ENCODE results near the gene DCAF10. TPM values are rescaled to one million over a fixed set of nuclear protein-coding genes. Genes with fewer than 3 reads are reported as not detected.

Gene DCAF10
- total and polyA plus RNA-seq, 10 donors: 3.7 to 34.2 (median 23.5) TPM

DNA sequence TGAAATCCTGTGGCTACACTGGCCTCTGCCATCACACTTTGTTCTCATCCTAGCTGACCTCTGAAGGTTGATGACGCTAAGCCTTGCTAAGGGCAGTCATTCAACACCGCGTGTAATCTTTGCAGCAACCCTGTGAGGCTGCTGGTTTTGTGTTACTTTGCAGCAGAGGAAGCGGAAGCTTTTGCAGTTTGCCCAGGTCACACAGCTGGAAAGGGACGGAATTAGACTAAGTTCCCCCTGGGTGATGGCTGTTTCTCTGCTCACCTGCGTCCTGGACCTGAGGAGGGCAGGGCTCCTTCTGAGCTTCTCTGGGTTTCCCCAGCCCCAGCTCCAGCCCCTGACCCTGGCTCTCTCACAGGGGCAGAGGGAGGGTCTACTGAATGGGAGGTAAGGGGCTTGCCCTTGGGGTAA is 110.7 kb downstream of the DCAF10 start:
- H3K4me3 ChIP-seq: peak overlapping the region in 1 of 8 donors; percentile 28
- no peaks in the 10 kb centered on the region for H3K27me3 ChIP-seq (replicated peaks in 1 of 7)
- intact Hi-C loops (cut with DNase I; ENCODE audit: low total_unique reads): loop anchor here (5.0 to 10.0 kb wide), 4 partner anchors 156 to 454 kb away; partner anchors contain the start of gene SHB
- DNase-seq: peak; percentile 54
- 48 to 87% (median 66%) methylated on average over 6 of the region's 6 CpGs for WGBS, 5 donors
- no peaks in the 10 kb centered on the region for H3K36me3 ChIP-seq
- TF ChIP-seq, protein P1, sequence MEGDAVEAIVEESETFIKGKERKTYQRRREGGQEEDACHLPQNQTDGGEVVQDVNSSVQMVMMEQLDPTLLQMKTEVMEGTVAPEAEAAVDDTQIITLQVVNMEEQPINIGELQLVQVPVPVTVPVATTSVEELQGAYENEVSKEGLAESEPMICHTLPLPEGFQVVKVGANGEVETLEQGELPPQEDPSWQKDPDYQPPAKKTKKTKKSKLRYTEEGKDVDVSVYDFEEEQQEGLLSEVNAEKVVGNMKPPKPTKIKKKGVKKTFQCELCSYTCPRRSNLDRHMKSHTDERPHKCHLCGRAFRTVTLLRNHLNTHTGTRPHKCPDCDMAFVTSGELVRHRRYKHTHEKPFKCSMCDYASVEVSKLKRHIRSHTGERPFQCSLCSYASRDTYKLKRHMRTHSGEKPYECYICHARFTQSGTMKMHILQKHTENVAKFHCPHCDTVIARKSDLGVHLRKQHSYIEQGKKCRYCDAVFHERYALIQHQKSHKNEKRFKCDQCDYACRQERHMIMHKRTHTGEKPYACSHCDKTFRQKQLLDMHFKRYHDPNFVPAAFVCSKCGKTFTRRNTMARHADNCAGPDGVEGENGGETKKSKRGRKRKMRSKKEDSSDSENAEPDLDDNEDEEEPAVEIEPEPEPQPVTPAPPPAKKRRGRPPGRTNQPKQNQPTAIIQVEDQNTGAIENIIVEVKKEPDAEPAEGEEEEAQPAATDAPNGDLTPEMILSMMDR (IDR thresholded peaks at IDR 0.05 in 8 of 11, conservative IDR thresholded peaks at IDR 0.05 in 3 of 11): no peak
- peak in 1 of 3 donors; percentile 43 for TF ChIP-seq POLR2AphosphoS5 (IDR thresholded peaks at IDR 0.05)
- H3K9me3 ChIP-seq: no peaks in the 10 kb centered on the region
- H3K4me1 ChIP-seq: peaks cover 0 to 57% (median 11%) of the 10 kb centered on the region in 6 donors
- H3K27ac ChIP-seq: peak overlapping the region in 4 of 8 donors; percentile 10 to 70 (median 52)

- no peaks in the 10 kb centered on the region for H3K9me3 ChIP-seq
- peak overlapping the region in 3 of 8 donors; percentile 19 to 71 (median 52) for H3K27ac ChIP-seq
- intact Hi-C loops (cut with DNase I; ENCODE audit: low total_unique reads): loop anchor here (5.0 to 10.0 kb wide), 4 partner anchors 154 to 451 kb away; partner anchors contain the start of gene SHB
- peak overlapping the region in 1 of 8 donors; percentile 23 for H3K4me3 ChIP-seq
- DNase-seq: peak; percentile 85
- 51 to 60% (median 54%) methylated on average over 10 to 11 of the region's 11 CpGs for WGBS, 5 donors
- peaks cover 5 to 68% (median 22%) of the 10 kb centered on the region in 6 donors for H3K4me1 ChIP-seq
- H3K27me3 ChIP-seq (replicated peaks in 1 of 7): no peaks in the 10 kb centered on the region
- TF ChIP-seq POLR2A (IDR thresholded peaks at IDR 0.05) (no peak), POLR2AphosphoS5 (IDR thresholded peaks at IDR 0.05) (peak in 1 of 3 donors; percentile 47)
- TF ChIP-seq, protein P1 (IDR thresholded peaks at IDR 0.05 in 8 of 11, conservative IDR thresholded peaks at IDR 0.05 in 3 of 11): peak; percentile 96 to 99 (median 98)
- H3K36me3 ChIP-seq: no peaks in the 10 kb centered on the region
Observed at GRCh38 chr9:37913480-37914153, 113.0 kb downstream of the DCAF10 start.

GRCh38 chr9:37914154-37914551 is 113.6 kb downstream of the DCAF10 start:
- no peaks in the 10 kb centered on the region for H3K9me3 ChIP-seq
- H3K36me3 ChIP-seq: no peaks in the 10 kb centered on the region
- peak; percentile 77 for DNase-seq
- no peaks in the 10 kb centered on the region for H3K27me3 ChIP-seq (replicated peaks in 1 of 7)
- H3K4me3 ChIP-seq: no peak overlapping the region
- TF ChIP-seq POLR2AphosphoS5 (IDR thresholded peaks at IDR 0.05) (no peak), POLR2A (IDR thresholded peaks at IDR 0.05) (no peak)
- TF ChIP-seq, protein P1 (IDR thresholded peaks at IDR 0.05 in 8 of 11, conservative IDR thresholded peaks at IDR 0.05 in 3 of 11): no peak
- H3K27ac ChIP-seq: no peak overlapping the region
- peaks cover 5 to 65% (median 22%) of the 10 kb centered on the region in 6 donors for H3K4me1 ChIP-seq
- 77 to 86% (median 86%) methylated on average over 8 of the region's 8 CpGs for WGBS, 5 donors
- intact Hi-C loops (cut with DNase I; ENCODE audit: low total_unique reads): loop anchor here (5.0 to 10.0 kb wide), 4 partner anchors 153 to 451 kb away; partner anchors contain the start of gene SHB

- Histone ChIP-seq H3K4me3 (no peak overlapping the region), H3K27me3 (replicated peaks in 1 of 7) (no peaks in the 10 kb centered on the region), H3K36me3 (no peaks in the 10 kb centered on the region), H3K4me1 (peaks cover 5 to 59% (median 22%) of the 10 kb centered on the region in 6 donors), H3K27ac (no peak overlapping the region), H3K9me3 (no peaks in the 10 kb centered on the region)
- intact Hi-C loops (cut with DNase I; ENCODE audit: low total_unique reads): loop anchor here (5.0 to 10.0 kb wide), 4 partner anchors 152 to 450 kb away; partner anchors contain the start of gene SHB
- peak; percentile 64 for DNase-seq
- WGBS, 5 donors: 74 to 93% (median 83%) methylated on average over 9 to 11 of the region's 11 CpGs
- TF ChIP-seq, protein P1 (IDR thresholded peaks at IDR 0.05 in 8 of 11, conservative IDR thresholded peaks at IDR 0.05 in 3 of 11): no peak
- no peak for TF ChIP-seq POLR2A (IDR thresholded peaks at IDR 0.05)
- TF ChIP-seq POLR2AphosphoS5 (IDR thresholded peaks at IDR 0.05): no peak
Observed at GRCh38 chr9:37914701-37915358, 114.2 kb downstream of the DCAF10 start.
